ENCODE data around the gene SYMPK. TPM values are rescaled to one million over a fixed set of nuclear protein-coding genes. Genes with fewer than 3 reads are reported as not detected.
A peak's percentile ranks its signal among the peaks of the same experiment; 100 is the strongest.

The SYMPK gene
- 100 to 1,000 TPM in 2 of 3 donors, 10 to 100 TPM in 1; 94.1 to 108 (median 106) TPM for total RNA-seq

DNA sequence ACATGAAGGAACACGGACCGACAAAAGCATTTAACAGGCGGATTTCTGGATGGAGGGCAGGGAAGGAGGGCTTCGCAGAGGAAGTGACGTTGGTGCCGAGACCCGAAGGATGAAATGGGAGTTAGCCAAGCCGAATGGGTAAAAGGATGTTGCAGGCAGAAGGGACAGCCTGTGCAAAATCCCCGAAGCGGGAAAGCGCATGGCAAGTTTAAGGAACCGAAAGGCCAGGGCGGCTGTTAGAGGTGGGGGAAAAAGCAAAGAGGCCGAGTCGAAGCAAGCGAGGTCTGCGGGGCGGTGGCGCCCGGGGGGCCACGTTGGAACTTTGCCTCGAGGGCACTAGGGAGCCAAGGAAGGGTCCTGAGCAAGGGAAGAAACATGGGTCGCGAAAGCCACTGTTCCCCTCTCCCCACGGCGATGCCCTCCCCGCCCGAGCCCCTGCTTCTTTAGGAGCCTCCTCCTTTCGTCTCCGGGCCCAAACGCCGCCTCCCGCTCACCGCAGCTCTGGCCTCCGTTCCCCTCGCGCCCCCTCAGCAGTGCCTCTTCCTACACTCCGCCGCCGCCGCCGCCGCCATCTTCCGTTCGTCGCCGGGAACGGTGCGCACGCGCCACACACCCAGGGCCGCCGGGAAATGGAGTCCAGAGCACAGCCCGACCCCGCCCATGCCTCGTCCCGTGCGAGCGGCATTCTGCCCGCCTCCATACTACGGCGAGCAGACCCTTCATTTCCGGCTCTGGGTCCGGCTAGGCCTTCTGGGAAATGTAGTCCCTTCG lies at the start of gene SYMPK:
SYMPK (minus strand) TSS at position 584 of the 771 bp plus-strand sequence. CDS start 8,652 bp downstream, outside the sequence.
- Mint-ChIP-seq H3K36me3 (ENCODE audit: insufficient read depth) (peaks cover 10% of the 10 kb centered on the region), H3K27me3 (ENCODE audit: low read depth) (peaks cover 17% of the 10 kb centered on the region), H3K4me3 (peak within 1 kb of the TSS; percentile 93), H3K9me3 (no peaks in the 10 kb centered on the region), H3K4me1 (ENCODE audit: low read depth) (peaks cover 29% of the 10 kb centered on the region)
- DNase-seq (peak; percentile 97), ATAC-seq (peak; percentile 94 to 96)

- H3K4me1 Mint-ChIP-seq (ENCODE audit: low read depth), result no peaks in the 10 kb centered on the region
- no peak for ATAC-seq
- no peak for DNase-seq
- H3K36me3 Mint-ChIP-seq (ENCODE audit: insufficient read depth), result no peaks in the 10 kb centered on the region
- H3K4me3 Mint-ChIP-seq, result no peak overlapping the region
- H3K27me3 Mint-ChIP-seq (ENCODE audit: low read depth), result peaks cover 19% of the 10 kb centered on the region
- no peaks in the 10 kb centered on the region for H3K9me3 Mint-ChIP-seq
Observed at GRCh38 chr19:45911291-45911690, 48.3 kb upstream of the SYMPK start.

DNA sequence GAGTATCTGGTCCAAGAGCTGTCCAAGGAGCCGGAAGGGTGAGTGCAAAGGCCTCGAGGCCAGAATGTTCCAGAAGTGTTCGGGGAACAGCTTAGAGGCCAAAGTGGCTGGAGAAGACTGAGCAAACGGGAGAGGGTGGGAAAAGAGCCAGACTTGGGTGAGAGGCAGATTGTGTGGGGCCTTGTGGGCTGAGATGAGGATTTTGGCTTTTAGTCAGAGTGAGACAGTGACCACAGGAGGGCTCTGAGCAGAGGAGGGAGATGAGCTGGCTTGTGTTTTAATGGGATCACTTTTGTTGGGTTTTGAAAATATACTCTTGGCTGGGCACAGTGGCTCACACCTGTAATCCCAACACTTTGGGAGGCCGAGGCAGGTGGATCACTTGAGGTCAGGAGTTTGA lies 46.0 kb upstream of the SYMPK start:
- peaks cover under 1% of the 10 kb centered on the region for H3K4me1 Mint-ChIP-seq (ENCODE audit: low read depth)

GRCh38 chr19:45906221-45906620 lies 43.3 kb upstream of the SYMPK start:
- ATAC-seq, result no peak
- Mint-ChIP-seq H3K36me3 (ENCODE audit: insufficient read depth) (no peaks in the 10 kb centered on the region), H3K4me1 (ENCODE audit: low read depth) (peaks cover 7% of the 10 kb centered on the region), H3K4me3 (no peak overlapping the region), H3K27me3 (ENCODE audit: low read depth) (peaks cover 6% of the 10 kb centered on the region), H3K9me3 (no peaks in the 10 kb centered on the region)
- DNase-seq, result no peak

More for the DNA sequence above, 46.0 kb upstream of the SYMPK start:
- no peak for DNase-seq
- H3K9me3 Mint-ChIP-seq, result no peaks in the 10 kb centered on the region
- H3K4me3 Mint-ChIP-seq, result no peak overlapping the region
- no peak for ATAC-seq
- H3K27me3 Mint-ChIP-seq (ENCODE audit: low read depth), result peaks cover 16% of the 10 kb centered on the region
- no peaks in the 10 kb centered on the region for H3K36me3 Mint-ChIP-seq (ENCODE audit: insufficient read depth)

- ATAC-seq, result no peak
- DNase-seq, result no peak
- peaks cover 16% of the 10 kb centered on the region for H3K4me1 Mint-ChIP-seq (ENCODE audit: low read depth)
- H3K36me3 Mint-ChIP-seq (ENCODE audit: insufficient read depth), result peaks cover 2% of the 10 kb centered on the region
- no peaks in the 10 kb centered on the region for H3K9me3 Mint-ChIP-seq
- H3K27me3 Mint-ChIP-seq (ENCODE audit: low read depth), result peaks cover 5% of the 10 kb centered on the region
- no peak overlapping the region for H3K4me3 Mint-ChIP-seq
Observed at GRCh38 chr19:45905011-45905410, 42.1 kb upstream of the SYMPK start.

DNA sequence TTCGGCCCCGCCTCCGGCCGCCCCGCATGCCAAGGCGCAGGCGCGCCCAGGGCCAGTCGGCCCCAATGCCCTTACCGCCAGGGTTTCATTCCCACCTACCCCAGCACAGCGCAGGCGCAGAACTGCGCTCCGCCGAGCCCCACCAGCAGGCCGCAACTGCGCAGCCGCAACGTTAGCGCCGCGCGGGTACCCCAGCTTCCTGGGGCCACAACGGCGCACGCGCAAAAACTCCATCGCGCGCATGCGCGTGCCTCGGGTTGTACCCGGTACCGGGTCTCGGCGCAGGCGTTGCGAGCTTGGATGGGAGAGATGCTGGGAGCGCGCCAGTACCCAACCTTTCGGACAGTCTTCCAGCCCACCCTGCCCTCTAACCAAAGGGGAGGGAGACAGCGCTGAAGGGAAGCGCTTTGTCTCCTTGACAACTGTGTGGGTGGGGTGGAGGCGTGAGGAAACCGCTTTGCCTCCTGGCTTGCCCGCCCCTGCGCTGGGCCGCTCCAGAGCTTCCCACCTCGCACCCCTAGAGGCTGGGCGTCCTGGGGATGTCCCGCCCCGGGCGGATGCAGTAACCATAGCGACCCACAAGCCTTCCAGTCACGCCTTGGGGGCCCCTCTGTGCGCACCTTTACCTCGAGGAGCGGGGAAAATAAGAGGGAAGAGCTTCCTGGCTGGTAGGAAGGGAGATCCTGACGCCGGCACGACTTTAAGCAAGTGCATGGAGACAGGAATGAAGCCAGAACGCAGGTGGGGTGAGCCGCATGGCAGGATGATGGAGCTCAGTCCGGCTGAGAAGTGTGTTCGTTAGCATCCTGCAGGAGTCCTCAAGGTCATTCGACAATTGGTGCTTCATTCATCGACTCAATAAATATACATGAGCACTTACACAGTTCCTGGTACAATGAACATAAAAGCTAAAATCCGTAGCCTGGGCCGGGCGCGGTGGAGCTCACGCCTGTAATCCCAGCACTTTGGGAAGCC lies 40.0 kb upstream of the SYMPK start:
- Mint-ChIP-seq H3K36me3 (ENCODE audit: insufficient read depth) (peaks cover 6% of the 10 kb centered on the region), H3K4me3 (peak overlapping the region; percentile 90), H3K27me3 (ENCODE audit: low read depth) (no peaks in the 10 kb centered on the region), H3K4me1 (ENCODE audit: low read depth) (peaks cover 17% of the 10 kb centered on the region), H3K9me3 (no peaks in the 10 kb centered on the region)
- DNase-seq (peak; percentile 99), ATAC-seq (peak; percentile 85 to 86)

- DNase-seq (no peak), ATAC-seq (peak in 1 of 2 donors; percentile 1)
- no peaks in the 10 kb centered on the region for H3K9me3 Mint-ChIP-seq
- peak within 1 kb of the TSS; percentile 90 for H3K4me3 Mint-ChIP-seq
- peaks cover 17% of the 10 kb centered on the region for H3K4me1 Mint-ChIP-seq (ENCODE audit: low read depth)
- no peaks in the 10 kb centered on the region for H3K27me3 Mint-ChIP-seq (ENCODE audit: low read depth)
- H3K36me3 Mint-ChIP-seq (ENCODE audit: insufficient read depth), result peaks cover 6% of the 10 kb centered on the region
Observed at GRCh38 chr19:45901912-45902650, 39.1 kb upstream of the SYMPK start, which contains the start of gene MYPOP. MYPOP (minus strand) TSS chr19:45902613; CDS start chr19:45901773, 840 bp downstream.

GRCh38 chr19:45901432-45901911 lies 38.5 kb upstream of the SYMPK start:
- Mint-ChIP-seq H3K4me3 (peak overlapping the region; percentile 16), H3K9me3 (no peaks in the 10 kb centered on the region), H3K36me3 (ENCODE audit: insufficient read depth) (peaks cover 6% of the 10 kb centered on the region), H3K4me1 (ENCODE audit: low read depth) (peaks cover 17% of the 10 kb centered on the region), H3K27me3 (ENCODE audit: low read depth) (no peaks in the 10 kb centered on the region)
- DNase-seq, result no peak
- ATAC-seq, result peak in 1 of 2 donors; percentile 5

DNA sequence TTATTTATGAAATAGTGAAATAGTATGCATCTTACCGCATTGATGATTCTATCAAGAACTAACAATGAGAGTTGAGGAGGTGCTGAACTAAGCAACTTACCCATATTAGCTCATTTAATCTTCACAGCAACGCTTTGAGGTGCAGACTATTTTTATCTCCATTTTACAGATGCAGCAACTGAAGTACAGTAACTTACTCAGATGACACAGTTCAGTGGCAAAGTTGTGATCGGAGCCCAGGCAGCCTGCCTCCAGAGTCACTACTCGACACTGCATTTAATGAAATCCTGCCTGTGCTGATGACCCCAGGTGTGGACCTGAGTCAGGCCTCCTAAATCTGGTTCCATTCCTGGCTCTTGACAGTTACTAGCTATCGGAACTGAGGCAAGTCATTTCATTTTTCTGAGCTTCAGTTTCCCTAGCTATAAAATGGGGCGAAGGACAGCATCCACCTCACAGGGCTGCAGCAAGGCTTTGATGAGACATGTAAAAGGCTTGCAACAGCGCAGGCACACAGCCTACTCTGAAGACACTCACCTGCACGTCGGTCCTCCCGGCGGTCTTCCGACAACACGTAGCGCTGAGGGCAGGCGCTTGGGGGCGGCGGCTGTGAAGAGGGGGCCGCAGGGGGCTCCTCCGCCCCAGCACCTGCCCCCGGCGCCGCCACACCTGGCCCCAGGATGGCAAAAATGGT lies 37.9 kb upstream of the SYMPK start:
- H3K4me1 Mint-ChIP-seq (ENCODE audit: low read depth), result peaks cover 17% of the 10 kb centered on the region
- H3K4me3 Mint-ChIP-seq, result no peak overlapping the region
- ATAC-seq, result no peak

GRCh38 chr19:45899919-45900589 lies 37.1 kb upstream of the SYMPK start:
- no peak for DNase-seq
- Mint-ChIP-seq H3K9me3 (no peaks in the 10 kb centered on the region), H3K4me3 (peak overlapping the region; percentile 20), H3K27me3 (ENCODE audit: low read depth) (no peaks in the 10 kb centered on the region), H3K4me1 (ENCODE audit: low read depth) (peaks cover 17% of the 10 kb centered on the region), H3K36me3 (ENCODE audit: insufficient read depth) (peaks cover 6% of the 10 kb centered on the region)
- ATAC-seq, result no peak

More for the DNA sequence above, 37.9 kb upstream of the SYMPK start:
- H3K36me3 Mint-ChIP-seq (ENCODE audit: insufficient read depth), result peaks cover 6% of the 10 kb centered on the region
- H3K27me3 Mint-ChIP-seq (ENCODE audit: low read depth), result no peaks in the 10 kb centered on the region
- H3K9me3 Mint-ChIP-seq, result no peaks in the 10 kb centered on the region
- no peak for DNase-seq

GRCh38 chr19:45899253-45899652 lies 36.3 kb upstream of the SYMPK start:
- Mint-ChIP-seq H3K9me3 (no peaks in the 10 kb centered on the region), H3K4me3 (no peak overlapping the region), H3K4me1 (ENCODE audit: low read depth) (peaks cover 17% of the 10 kb centered on the region), H3K27me3 (ENCODE audit: low read depth) (no peaks in the 10 kb centered on the region), H3K36me3 (ENCODE audit: insufficient read depth) (peaks cover 6% of the 10 kb centered on the region)
- DNase-seq (no peak), ATAC-seq (no peak)

- no peak overlapping the region for H3K4me3 Mint-ChIP-seq
- ATAC-seq (no peak), DNase-seq (no peak)
- H3K36me3 Mint-ChIP-seq (ENCODE audit: insufficient read depth), result peaks cover 6% of the 10 kb centered on the region
- H3K4me1 Mint-ChIP-seq (ENCODE audit: low read depth), result peaks cover 14% of the 10 kb centered on the region
- H3K9me3 Mint-ChIP-seq, result no peaks in the 10 kb centered on the region
- no peaks in the 10 kb centered on the region for H3K27me3 Mint-ChIP-seq (ENCODE audit: low read depth)
Observed at GRCh38 chr19:45897261-45897812, 34.4 kb upstream of the SYMPK start.
